ENCODE results near the gene ASNSD1.
A peak's percentile ranks its signal among the peaks of the same experiment; 100 is the strongest.
"Not testable (repeated sequence)": the region's sequence is repeated elsewhere in the genome, so short reads cannot be mapped to it uniquely, and the experiment has no call there.

The ASNSD1 gene

DNA sequence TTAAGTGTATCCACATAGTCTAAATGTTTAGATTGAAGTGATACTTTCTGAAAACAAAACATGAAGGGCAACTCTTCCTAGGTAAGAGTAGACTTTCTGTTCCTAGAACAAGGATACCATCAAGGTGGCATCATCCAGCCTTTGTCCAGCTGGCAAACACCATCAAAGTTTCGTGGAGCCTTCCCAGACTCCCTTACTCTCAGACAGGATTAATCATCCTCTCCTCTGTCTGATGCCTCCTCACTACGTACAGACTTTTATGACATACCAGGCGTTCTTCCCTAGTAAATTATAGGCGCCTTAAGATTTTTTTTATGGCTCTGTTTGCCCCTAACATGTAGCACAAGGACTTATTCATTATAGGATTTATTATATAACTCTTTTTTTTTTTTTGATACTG, 29.4 kb upstream of the ASNSD1 start:
- intact Hi-C loops (cut with micrococcal nuclease): loop anchor here (10.0 kb wide), 1 partner anchor 537 kb away; no protein-coding TSS in a partner anchor
- Mint-ChIP-seq H3K27me3 (no peaks in the 10 kb centered on the region), H3K4me1 (ENCODE audit: low read depth) (no peaks in the 10 kb centered on the region), H3K27ac (no peak overlapping the region), H3K36me3 (ENCODE audit: low read depth) (no peaks in the 10 kb centered on the region), H3K9me3 (no peaks in the 10 kb centered on the region), H3K4me3 (no peak overlapping the region)

DNA sequence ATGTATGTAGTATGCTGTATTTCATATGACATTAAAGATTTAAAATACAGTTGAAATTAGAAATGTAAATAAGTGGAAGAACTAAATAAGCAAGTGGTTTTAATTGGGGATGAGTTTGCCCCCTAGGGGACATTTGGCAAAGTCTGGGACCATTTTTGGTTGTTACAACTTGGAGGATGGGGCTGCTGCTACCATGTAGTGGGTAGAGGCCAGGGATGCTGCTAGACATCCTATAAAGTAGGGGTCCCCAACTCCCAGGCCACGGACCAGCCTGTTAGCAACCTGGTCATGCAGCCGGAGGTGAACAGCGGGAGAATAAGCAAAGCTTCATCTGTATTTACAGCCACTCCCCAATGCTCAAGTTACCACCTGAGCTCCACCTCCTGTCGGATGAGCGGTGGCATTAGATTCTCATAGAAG, 27.9 kb upstream of the ASNSD1 start:
- no peak overlapping the region for H3K4me3 Mint-ChIP-seq
- H3K4me1 Mint-ChIP-seq (ENCODE audit: low read depth): no peaks in the 10 kb centered on the region
- no peaks in the 10 kb centered on the region for H3K9me3 Mint-ChIP-seq
- intact Hi-C loops (cut with micrococcal nuclease): loop anchor here (1.0 to 10.0 kb wide), 2 partner anchors 167 to 539 kb away; no protein-coding TSS in a partner anchor
- no peaks in the 10 kb centered on the region for H3K27me3 Mint-ChIP-seq
- no peak overlapping the region for H3K27ac Mint-ChIP-seq
- no peaks in the 10 kb centered on the region for H3K36me3 Mint-ChIP-seq (ENCODE audit: low read depth)

DNA sequence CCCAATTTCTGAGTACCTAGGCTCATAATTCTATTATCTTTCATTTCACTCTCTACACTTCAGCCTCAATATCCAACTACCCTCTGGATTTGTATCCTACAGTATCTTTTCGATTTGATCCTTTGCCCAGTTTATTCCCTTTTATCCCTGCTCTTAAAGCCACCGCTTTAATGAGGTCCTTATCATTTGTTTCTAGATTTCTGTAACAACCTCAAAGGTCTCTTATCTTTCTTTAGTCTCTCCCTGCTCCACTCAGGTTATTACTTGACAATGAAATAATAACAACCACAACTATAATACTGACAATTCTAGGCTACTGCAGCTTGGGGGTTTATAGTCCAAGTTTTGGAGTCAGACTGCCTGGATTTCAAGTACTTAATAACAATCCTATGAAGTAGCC, 25.9 kb upstream of the ASNSD1 start:
- H3K4me1 Mint-ChIP-seq (ENCODE audit: low read depth): no peaks in the 10 kb centered on the region
- H3K9me3 Mint-ChIP-seq: no peaks in the 10 kb centered on the region
- H3K4me3 Mint-ChIP-seq: no peak overlapping the region
- no peaks in the 10 kb centered on the region for H3K36me3 Mint-ChIP-seq (ENCODE audit: low read depth)
- H3K27me3 Mint-ChIP-seq: no peaks in the 10 kb centered on the region
- no peak overlapping the region for H3K27ac Mint-ChIP-seq
- intact Hi-C loops (cut with micrococcal nuclease): loop anchor here (10.0 kb wide), 1 partner anchor 541 kb away; no protein-coding TSS in a partner anchor

DNA sequence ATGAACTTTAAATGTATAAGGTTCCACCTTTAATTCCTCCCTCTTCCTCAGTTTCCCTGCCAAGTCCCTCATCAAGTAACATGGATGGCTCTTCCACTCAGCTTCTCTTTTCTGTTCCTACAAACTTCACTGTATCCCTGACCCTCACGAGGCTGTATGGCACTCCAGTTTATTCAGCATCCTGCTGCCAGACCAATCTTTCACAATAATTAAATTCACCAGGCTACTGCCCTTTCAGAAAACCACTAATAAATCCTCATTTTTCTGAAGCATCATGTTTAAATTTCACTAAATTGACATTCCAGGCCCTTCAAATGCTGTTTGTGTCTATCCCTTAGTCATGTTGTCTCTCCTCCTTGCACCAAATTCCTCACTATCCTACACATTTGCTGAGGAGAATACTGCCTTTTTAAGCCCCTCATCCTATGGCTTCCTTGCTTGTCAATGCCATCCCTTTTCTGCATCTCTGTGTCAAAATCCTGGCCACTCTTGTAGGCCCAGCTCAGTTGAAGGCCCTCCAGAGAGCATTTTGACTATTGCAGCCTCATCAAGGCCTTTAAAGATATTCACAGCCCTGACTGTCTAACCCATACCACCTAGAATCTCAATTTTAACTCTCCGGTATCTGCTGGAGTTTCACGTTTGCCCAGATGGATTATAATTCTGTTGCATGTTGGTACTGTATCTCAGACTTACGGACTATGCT, 22.8 kb upstream of the ASNSD1 start:
- no peak overlapping the region for H3K27ac Mint-ChIP-seq
- no peaks in the 10 kb centered on the region for H3K36me3 Mint-ChIP-seq (ENCODE audit: low read depth)
- no peaks in the 10 kb centered on the region for H3K9me3 Mint-ChIP-seq
- H3K4me3 Mint-ChIP-seq: no peak overlapping the region
- intact Hi-C loops (cut with micrococcal nuclease): loop anchor here (10.0 kb wide), 1 partner anchor 544 kb away; no protein-coding TSS in a partner anchor
- H3K27me3 Mint-ChIP-seq: no peaks in the 10 kb centered on the region
- H3K4me1 Mint-ChIP-seq (ENCODE audit: low read depth): no peaks in the 10 kb centered on the region

DNA sequence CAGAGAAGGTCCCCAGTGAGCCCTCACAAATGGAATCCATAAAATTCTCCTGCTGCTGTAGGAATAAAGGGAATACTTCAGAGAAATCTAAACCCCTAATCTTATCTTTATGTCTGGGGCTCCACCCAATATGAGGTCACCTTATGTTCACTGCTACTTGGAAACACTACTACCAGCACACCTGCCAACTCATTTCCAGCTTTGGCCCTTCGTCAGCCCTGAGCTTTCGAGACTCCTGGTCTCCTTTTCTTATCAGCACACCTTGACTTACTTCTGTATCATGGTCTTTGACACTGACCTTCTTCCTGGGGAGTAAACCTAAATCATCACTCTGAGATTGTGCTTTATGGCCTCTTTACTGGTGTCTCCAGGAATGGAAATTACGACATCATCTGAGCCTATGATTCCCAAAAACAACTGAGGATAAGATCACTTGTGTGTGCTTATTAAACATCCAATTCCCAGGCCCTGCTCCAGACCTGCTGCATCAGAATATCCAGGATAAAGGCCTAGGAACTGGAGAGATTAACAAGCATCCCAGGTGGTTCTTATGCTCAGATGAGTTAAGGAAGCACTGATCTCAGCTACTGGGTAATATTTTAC, 22.2 kb upstream of the ASNSD1 start:
- Mint-ChIP-seq H3K9me3 (no peaks in the 10 kb centered on the region), H3K27me3 (no peaks in the 10 kb centered on the region), H3K4me1 (ENCODE audit: low read depth) (no peaks in the 10 kb centered on the region), H3K27ac (no peak overlapping the region), H3K4me3 (no peak overlapping the region), H3K36me3 (ENCODE audit: low read depth) (no peaks in the 10 kb centered on the region)
- intact Hi-C loops (cut with micrococcal nuclease): loop anchor here (10.0 kb wide), 1 partner anchor 544 kb away; no protein-coding TSS in a partner anchor

DNA sequence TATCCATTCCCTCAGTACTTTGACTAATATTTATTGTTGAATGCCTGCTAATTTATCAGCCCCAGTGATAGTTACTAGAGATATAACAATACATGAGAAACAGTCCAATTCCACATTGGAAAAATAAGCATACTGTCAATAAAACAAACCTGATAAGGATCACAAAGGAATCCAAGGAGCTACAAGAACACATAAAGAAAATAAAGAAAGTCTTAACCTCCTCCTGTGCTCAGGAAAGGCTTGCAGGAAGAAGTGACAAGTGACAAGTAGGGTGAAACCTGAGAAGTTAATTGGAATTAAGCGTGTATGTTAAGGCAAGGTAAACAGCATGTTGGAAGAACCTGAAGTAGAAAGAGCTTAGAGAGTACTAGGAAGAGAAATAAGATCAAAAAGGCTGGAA, 20.3 kb upstream of the ASNSD1 start:
- intact Hi-C loops (cut with micrococcal nuclease): no loop called here
- Mint-ChIP-seq H3K27ac (no peak overlapping the region), H3K4me1 (ENCODE audit: low read depth) (no peaks in the 10 kb centered on the region), H3K9me3 (no peaks in the 10 kb centered on the region), H3K4me3 (no peak overlapping the region), H3K27me3 (no peaks in the 10 kb centered on the region), H3K36me3 (ENCODE audit: low read depth) (no peaks in the 10 kb centered on the region)

DNA sequence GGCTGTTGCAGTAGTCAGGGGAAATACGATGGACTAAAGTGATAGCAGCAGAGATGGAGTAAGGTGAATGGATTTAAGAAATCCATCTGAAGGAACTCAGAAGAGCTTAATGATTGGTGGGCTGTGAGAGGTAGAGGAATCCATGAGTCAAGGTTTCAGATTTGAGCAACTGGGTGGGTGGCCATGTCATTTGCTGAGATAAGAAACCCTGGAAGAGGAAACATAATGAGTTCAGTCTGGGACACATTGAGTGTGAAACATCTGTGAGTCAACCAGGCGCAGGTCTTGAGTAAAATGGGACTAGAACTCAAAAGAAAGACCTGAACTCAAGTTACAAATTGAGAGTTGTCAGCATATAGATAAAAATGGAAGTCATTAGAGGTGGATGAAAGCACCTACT, 19.7 kb upstream of the ASNSD1 start:
- H3K4me3 Mint-ChIP-seq: no peak overlapping the region
- H3K36me3 Mint-ChIP-seq (ENCODE audit: low read depth): no peaks in the 10 kb centered on the region
- H3K4me1 Mint-ChIP-seq (ENCODE audit: low read depth): no peaks in the 10 kb centered on the region
- no peak overlapping the region for H3K27ac Mint-ChIP-seq
- H3K27me3 Mint-ChIP-seq: no peaks in the 10 kb centered on the region
- no peaks in the 10 kb centered on the region for H3K9me3 Mint-ChIP-seq
- intact Hi-C loops (cut with micrococcal nuclease): no loop called here

DNA sequence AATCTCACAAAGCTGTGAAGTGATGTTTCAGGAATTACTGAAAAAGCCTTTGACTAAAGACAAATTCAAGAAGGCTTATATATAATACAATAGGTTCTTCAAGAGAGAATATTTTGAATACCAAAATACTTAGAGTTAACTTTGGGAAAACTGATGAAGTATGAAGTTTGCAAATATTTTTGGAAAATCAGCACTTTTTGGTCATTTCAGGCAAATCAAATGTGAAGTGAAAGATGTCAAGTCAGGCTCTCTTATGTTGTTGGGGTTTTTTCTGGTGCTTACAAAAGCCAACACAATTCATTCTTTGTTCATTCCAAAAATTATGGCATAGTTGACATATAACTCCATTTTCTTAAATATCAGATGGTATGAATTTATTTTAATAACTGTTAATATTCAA, 14.7 kb upstream of the ASNSD1 start:
- peaks cover 9% of the 10 kb centered on the region for H3K9me3 Mint-ChIP-seq
- intact Hi-C loops (cut with micrococcal nuclease): no loop called here
- no peaks in the 10 kb centered on the region for H3K27me3 Mint-ChIP-seq
- H3K4me1 Mint-ChIP-seq (ENCODE audit: low read depth): no peaks in the 10 kb centered on the region
- no peak overlapping the region for H3K4me3 Mint-ChIP-seq
- no peak overlapping the region for H3K27ac Mint-ChIP-seq
- H3K36me3 Mint-ChIP-seq (ENCODE audit: low read depth): no peaks in the 10 kb centered on the region

DNA sequence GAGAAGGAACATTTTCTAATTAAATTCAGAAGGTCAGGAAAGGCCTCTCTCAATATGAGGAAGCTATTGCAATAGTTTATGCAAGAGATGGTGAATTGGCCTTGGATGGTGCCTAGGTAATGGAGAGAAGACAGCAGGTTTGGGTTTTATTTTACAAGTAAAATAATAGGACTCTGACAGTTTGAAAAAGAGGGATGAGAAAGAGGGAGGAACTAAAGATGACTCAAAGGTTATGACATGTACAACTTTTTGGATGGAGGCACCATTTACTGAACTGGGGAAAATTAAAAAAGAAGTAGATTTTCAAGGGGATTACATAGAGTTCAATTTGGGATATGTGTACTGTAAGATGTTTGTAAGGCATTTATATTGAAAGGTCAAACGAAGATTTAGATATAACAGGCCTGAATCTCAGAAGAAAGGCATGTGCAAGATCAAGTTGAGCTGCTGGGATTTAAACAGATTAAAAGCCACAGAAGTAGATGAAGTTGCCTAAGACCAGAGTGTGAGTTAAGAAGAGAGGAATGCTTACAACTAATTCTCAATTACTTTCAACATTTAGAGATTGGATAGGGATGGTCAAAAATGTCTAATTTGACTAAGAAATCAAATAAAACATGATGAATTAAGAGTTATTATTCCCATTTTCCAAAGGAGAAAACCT, 12.3 kb upstream of the ASNSD1 start:
- intact Hi-C loops (cut with micrococcal nuclease): no loop called here
- Mint-ChIP-seq H3K27ac (no peak overlapping the region), H3K9me3 (peaks cover 22% of the 10 kb centered on the region), H3K36me3 (ENCODE audit: low read depth) (no peaks in the 10 kb centered on the region), H3K4me3 (no peak overlapping the region), H3K27me3 (no peaks in the 10 kb centered on the region), H3K4me1 (ENCODE audit: low read depth) (no peaks in the 10 kb centered on the region)

DNA sequence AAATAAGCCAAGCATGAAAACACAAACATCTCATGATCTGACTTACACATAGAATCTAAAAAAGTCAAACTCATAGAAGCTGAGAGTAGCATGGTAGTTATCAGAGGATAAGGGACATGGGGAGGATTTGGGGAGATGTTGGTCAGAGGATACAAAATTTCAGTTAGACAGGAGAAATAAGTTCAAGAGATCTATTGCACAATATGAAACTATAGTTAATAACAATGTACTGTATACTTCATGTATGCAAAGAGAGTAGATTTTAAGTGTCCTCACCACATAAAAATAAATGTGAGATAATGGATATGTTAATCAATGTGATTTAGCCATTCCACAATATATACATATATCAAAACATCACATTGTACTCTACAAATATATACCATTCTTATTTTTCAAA, 10.0 kb upstream of the ASNSD1 start:
- no peaks in the 10 kb centered on the region for H3K27me3 Mint-ChIP-seq
- H3K4me3 Mint-ChIP-seq: no peak overlapping the region
- intact Hi-C loops (cut with micrococcal nuclease): no loop called here
- no peaks in the 10 kb centered on the region for H3K4me1 Mint-ChIP-seq (ENCODE audit: low read depth)
- peaks cover 22% of the 10 kb centered on the region for H3K9me3 Mint-ChIP-seq
- H3K27ac Mint-ChIP-seq: no peak overlapping the region
- no peaks in the 10 kb centered on the region for H3K36me3 Mint-ChIP-seq (ENCODE audit: low read depth)

DNA sequence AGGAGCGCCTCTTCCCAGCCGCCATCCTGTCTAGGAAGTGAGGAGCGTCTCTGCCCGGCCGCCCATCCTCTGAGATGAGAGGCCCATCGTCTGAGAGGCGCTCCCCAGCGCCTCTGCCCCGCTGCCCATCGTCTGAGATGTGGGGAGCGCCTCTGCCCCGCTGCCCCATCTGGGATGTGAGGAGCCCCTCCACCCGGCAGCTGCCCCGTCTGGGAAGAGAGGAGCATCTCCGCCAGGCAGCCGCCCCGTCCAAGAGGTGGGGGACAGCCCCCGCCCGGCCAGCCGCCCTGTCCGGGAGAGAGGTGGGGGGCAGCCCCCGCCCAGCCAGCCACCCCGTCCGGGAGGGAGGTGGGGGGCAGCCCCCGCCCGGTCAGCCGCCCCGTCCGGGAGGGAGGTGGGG, 7.8 kb upstream of the ASNSD1 start:
- H3K36me3 Mint-ChIP-seq (ENCODE audit: low read depth); H3K27ac Mint-ChIP-seq; H3K4me1 Mint-ChIP-seq (ENCODE audit: low read depth); H3K4me3 Mint-ChIP-seq; H3K27me3 Mint-ChIP-seq; intact Hi-C loops (cut with micrococcal nuclease): not testable (repeated sequence)
- H3K9me3 Mint-ChIP-seq: peaks cover 22% of the 10 kb centered on the region

DNA sequence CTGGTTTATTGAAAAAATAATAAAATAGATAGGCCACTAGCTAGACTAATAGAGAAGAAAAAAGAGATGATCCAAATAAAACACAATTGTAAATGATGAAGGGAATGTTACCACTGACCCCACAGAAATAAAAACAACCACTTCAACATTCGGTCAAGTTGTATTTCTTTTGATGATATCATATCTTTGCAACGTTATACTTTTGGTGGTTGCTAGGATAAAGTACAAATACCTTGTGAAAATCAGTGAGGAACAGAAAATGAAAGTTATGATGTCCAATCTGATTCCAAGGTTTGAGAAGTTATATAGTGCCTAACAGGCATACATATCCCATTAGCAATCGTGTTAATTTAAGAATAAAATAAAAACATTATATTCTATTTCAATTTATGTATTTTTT, 6.6 kb upstream of the ASNSD1 start:
- intact Hi-C loops (cut with micrococcal nuclease): no loop called here
- Mint-ChIP-seq H3K9me3 (peaks cover 22% of the 10 kb centered on the region), H3K27me3 (no peaks in the 10 kb centered on the region), H3K27ac (no peak overlapping the region), H3K4me3 (no peak overlapping the region), H3K4me1 (ENCODE audit: low read depth) (peaks cover 15% of the 10 kb centered on the region), H3K36me3 (ENCODE audit: low read depth) (no peaks in the 10 kb centered on the region)

DNA sequence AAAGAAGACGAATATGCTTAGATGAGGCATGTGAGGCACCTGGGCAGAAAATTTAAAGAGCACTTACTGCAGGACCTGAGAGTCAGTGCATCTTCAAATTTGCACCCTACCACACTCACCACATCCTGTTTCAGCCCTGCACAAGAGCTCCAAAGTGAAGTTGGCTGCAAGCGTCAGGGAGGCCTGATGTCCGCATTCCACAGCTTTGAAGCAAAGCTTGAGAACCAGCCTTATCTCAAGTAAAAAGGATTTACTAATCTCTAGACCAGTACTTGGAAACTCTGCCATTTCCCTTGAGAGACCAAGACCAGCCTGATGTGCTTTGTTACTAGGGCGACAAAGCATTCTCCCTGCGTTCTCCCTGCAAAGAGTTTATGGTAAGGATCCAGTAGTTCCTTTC, 3.4 kb upstream of the ASNSD1 start:
- intact Hi-C loops (cut with micrococcal nuclease): no loop called here
- H3K4me3 Mint-ChIP-seq: no peak overlapping the region
- no peaks in the 10 kb centered on the region for H3K27me3 Mint-ChIP-seq
- H3K4me1 Mint-ChIP-seq (ENCODE audit: low read depth): peaks cover 15% of the 10 kb centered on the region
- H3K9me3 Mint-ChIP-seq: peaks cover 7% of the 10 kb centered on the region
- no peaks in the 10 kb centered on the region for H3K36me3 Mint-ChIP-seq (ENCODE audit: low read depth)
- H3K27ac Mint-ChIP-seq: peak overlapping the region; percentile 66

All from dendritic cell treated with granulocyte-macrophage colony-stimulating factor and Interleukin-4, amounts not matched to agents 40 ng/mL and 50 ng/mL, for 4 days (primary cell).